ENCODE measurements around the gene TANGO6.

Gene TANGO6

GRCh38 chr16:68844211-68844564 is 857 bp downstream of the TANGO6 start:
- peak overlapping the region; percentile 90 for H3K9ac ChIP-seq (ENCODE audit: low read length)
- H3K36me3 ChIP-seq (replicated peaks; ENCODE audit: insufficient read depth, low read length), result no peaks in the 10 kb centered on the region
- H3F3A ChIP-seq (ENCODE audit: insufficient read depth, low read length), result no peaks in the 10 kb centered on the region
- H3K4me3 ChIP-seq (ENCODE audit: low read length), result peak overlapping the region; percentile 93
- no peaks in the 10 kb centered on the region for H3K27me3 ChIP-seq (replicated peaks; ENCODE audit: insufficient read depth, low read length)
- H3K4me2 ChIP-seq (ENCODE audit: low read depth, low read length), result peak overlapping the region; percentile 96
- peak overlapping the region; percentile 98 for H2AFZ ChIP-seq (ENCODE audit: low read length)
- no peaks in the 10 kb centered on the region for H3K9me3 ChIP-seq (replicated peaks; ENCODE audit: insufficient read depth, low read length)
- H4K20me1 ChIP-seq (ENCODE audit: insufficient read depth, low read length), result no peaks in the 10 kb centered on the region
- H3K79me2 ChIP-seq (ENCODE audit: low read length), result peaks cover 5% of the 10 kb centered on the region; the same call in 1 of the 2 replicates
- peak overlapping the region; percentile 33; the same call in 1 of the 2 replicates for H3K27ac ChIP-seq (ENCODE audit: low read length)
- no peak for DNase-seq
- H3K9me2 ChIP-seq (replicated peaks; ENCODE audit: insufficient read depth, low read length), result no peaks in the 10 kb centered on the region
- TF ChIP-seq EZH2 (optimal IDR thresholded peaks at IDR 0.05; ENCODE audit: low read depth, low read length) (no peak), EZH2phosphoT487 (IDR thresholded peaks at IDR 0.05; ENCODE audit: low read length) (no peak), CTCF (IDR thresholded peaks at IDR 0.05; ENCODE audit: low read length) (no peak)
- no peaks in the 10 kb centered on the region for H3K4me1 ChIP-seq (ENCODE audit: low read length)

DNA sequence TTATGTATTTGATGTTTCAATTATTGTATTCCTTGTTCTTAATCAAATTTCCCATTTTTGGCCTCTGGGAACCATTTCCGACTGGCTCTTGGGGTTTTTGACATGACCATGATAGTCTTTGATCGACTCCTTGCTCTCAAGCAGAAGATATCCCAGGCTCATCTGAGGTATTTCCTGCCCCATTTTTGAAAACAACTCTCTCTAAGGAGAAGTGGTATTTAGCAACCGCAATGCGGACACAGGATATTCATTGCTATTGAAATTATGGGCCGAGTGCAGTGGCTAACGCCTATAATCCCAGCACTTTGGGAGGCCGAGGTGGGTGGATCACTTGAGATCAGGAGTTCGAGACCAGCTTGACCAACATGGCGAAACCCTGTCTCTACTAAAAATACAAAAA is 5.5 kb downstream of the TANGO6 start:
- Histone ChIP-seq H3F3A (ENCODE audit: insufficient read depth, low read length) (no peaks in the 10 kb centered on the region), H3K4me2 (ENCODE audit: low read depth, low read length) (no peak overlapping the region), H3K27me3 (replicated peaks; ENCODE audit: insufficient read depth, low read length) (no peaks in the 10 kb centered on the region), H3K4me1 (ENCODE audit: low read length) (no peaks in the 10 kb centered on the region), H3K27ac (ENCODE audit: low read length) (no peak overlapping the region), H4K20me1 (ENCODE audit: insufficient read depth, low read length) (no peaks in the 10 kb centered on the region), H3K9me2 (replicated peaks; ENCODE audit: insufficient read depth, low read length) (no peaks in the 10 kb centered on the region), H3K4me3 (ENCODE audit: low read length) (no peak overlapping the region), H2AFZ (ENCODE audit: low read length) (no peak overlapping the region), H3K9ac (ENCODE audit: low read length) (no peak overlapping the region), H3K36me3 (replicated peaks; ENCODE audit: insufficient read depth, low read length) (no peaks in the 10 kb centered on the region), H3K9me3 (replicated peaks; ENCODE audit: insufficient read depth, low read length) (no peaks in the 10 kb centered on the region), H3K79me2 (ENCODE audit: low read length) (peaks cover 4% of the 10 kb centered on the region; the same call in 1 of the 2 replicates)
- no peak for DNase-seq
- no peak for TF ChIP-seq EZH2phosphoT487 (IDR thresholded peaks at IDR 0.05; ENCODE audit: low read length)
- TF ChIP-seq EZH2 (optimal IDR thresholded peaks at IDR 0.05; ENCODE audit: low read depth, low read length), result no peak
- TF ChIP-seq CTCF (IDR thresholded peaks at IDR 0.05; ENCODE audit: low read length), result no peak

- DNase-seq, result no peak
- no peak for TF ChIP-seq CTCF (IDR thresholded peaks at IDR 0.05; ENCODE audit: low read length)
- no peak for TF ChIP-seq EZH2 (optimal IDR thresholded peaks at IDR 0.05; ENCODE audit: low read depth, low read length)
- TF ChIP-seq EZH2phosphoT487 (IDR thresholded peaks at IDR 0.05; ENCODE audit: low read length), result no peak
- Histone ChIP-seq H3K4me2 (ENCODE audit: low read depth, low read length) (no peak overlapping the region), H3K4me1 (ENCODE audit: low read length) (no peaks in the 10 kb centered on the region), H3K27me3 (replicated peaks; ENCODE audit: insufficient read depth, low read length) (no peaks in the 10 kb centered on the region), H3K79me2 (ENCODE audit: low read length) (no peaks in the 10 kb centered on the region), H4K20me1 (ENCODE audit: insufficient read depth, low read length) (no peaks in the 10 kb centered on the region), H3K9me3 (replicated peaks; ENCODE audit: insufficient read depth, low read length) (no peaks in the 10 kb centered on the region), H3K4me3 (ENCODE audit: low read length) (no peak overlapping the region), H3K27ac (ENCODE audit: low read length) (no peak overlapping the region), H2AFZ (ENCODE audit: low read length) (no peak overlapping the region), H3F3A (ENCODE audit: insufficient read depth, low read length) (no peaks in the 10 kb centered on the region), H3K9me2 (replicated peaks; ENCODE audit: insufficient read depth, low read length) (no peaks in the 10 kb centered on the region), H3K9ac (ENCODE audit: low read length) (no peak overlapping the region), H3K36me3 (replicated peaks; ENCODE audit: insufficient read depth, low read length) (no peaks in the 10 kb centered on the region)
Observed at GRCh38 chr16:68850481-68850880, 7.2 kb downstream of the TANGO6 start.

All from MM.1S (cell line).